HuH-7 (cell line): ENCODE results near the gene GALE.
"Not testable (repeated sequence)": the region's sequence is repeated elsewhere in the genome, so short reads cannot be mapped to it uniquely, and the experiment has no call there.

Source experiments
- DNase-seq: peaks from one replicate; pipeline ENCODE4 v3.0.0; 2011; ENCODE audit warnings: low spot score

Gene GALE

DNA sequence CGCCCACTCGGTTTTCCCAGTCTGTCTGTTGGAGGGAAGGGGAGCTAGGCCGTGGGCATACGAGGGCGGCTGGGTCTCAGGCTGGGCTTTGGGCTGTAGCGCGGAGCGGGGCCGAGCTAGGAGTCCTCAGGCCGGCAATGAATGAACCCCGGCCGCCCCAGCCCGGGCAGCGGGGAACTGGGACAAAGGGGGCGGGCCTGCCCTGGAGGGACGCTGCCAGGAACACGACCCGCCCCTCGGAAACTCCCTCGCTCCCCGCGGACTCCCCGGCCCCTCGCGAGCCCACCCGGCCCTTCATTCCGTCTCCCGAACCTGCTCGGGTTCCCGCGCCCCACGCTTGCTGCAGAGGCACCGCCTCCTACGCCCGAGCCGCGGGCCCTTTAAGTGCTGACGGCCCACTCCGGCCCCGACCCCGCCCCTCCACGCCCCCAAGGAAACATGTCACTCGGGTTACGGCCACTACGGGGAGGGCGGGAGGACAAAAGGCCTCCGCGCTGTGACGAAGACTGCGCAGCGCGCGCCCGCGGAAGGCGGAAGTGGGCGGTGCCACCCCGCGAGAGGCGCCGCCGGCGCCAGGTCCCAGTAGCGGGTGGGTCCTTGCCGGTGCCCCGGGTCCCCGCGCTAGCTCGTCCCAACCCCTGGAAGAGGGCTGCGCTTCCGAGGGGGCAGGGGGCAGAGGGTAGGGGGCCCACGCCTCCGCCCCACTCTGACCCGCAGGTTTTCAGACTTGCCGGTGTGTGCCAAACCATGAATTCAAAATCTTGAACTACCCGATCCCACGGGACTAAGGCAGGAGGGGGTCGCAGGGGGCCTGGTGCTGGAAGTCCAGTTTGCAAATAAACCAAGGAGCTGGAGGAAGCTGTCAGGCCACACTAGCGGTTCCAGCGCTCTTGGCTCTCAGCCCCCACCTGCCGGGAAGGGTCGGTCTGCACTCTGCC, at the start of gene GALE:
TSS of gene GALE (minus strand) at position 355 of the 938 bp plus-strand sequence. CDS start 1,747 bp downstream, outside the sequence.
- peak; percentile 97 for DNase-seq

DNA sequence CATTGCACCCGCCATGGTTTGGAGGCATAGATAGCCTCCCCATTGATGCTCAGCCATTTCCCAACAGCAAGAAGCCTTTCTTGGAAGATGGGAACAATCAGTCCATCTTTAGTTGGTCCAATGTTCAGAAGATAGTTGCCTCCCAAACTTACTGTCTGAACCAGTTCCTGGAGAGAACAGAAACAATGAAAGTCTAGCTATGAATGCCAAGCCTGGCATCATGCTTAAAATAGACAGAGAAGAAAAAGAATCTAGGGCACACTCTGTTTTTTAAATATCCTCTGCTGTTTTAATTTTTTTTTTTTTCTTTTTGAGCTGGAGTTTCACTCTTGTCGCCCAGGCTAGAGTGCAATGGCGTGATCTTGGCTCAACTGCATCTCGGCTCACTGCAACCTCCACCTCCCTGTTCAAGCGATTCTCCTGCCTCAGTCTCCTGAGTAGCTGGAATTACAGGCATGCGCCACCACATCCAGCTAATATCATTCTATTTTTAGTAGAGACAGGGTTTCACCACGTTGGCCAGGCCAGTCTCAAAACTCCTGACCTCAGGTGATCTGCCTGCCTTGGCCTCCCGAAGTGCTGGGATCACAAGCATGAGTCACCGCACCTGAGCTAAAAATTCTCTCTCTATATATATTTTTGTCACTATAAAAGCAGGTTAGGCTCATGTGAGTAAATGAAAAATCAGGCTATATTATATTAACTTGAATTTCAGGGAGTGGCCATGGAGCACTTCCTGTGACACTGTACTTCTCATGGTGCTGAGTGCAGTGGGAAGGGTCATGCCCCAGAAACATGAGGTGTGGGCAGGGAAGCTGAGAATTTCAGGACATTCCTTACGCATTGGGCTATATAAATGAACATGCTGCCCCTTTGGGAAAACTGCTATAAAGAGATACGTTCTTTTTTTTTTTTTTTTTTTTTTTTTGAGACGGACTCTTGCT, 48.4 kb upstream of the GALE start:
- DNase-seq: no peak

DNA sequence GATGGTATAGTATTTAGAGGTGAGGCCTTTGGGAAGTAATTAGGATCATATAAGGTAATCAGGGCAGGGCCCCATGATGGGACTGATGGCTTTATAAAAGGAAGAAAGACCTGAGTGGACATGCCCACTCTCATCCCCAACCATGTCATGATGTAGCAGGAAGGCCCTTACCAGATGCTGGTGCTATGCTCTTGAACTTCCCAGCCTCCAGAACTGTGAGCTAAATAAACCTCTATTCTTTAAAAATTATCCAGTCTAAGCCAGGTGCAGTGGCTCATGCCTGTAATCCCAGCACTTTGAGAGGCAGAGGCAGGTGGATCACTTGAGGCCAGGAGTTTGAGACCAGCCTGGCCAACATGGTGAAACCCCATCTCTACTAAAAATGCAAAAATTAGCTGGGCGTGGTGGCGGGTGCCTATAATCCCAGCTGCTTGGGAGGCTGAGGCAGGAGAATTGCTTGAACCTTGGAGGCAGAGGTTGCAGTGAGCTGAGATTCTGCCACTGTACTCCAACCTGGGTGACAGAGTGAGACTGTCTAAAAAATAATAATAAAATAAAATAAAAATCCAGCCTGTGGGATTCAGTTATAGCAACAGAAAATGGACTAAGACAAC, 47.0 kb upstream of the GALE start:
- not testable (repeated sequence) for DNase-seq

DNA sequence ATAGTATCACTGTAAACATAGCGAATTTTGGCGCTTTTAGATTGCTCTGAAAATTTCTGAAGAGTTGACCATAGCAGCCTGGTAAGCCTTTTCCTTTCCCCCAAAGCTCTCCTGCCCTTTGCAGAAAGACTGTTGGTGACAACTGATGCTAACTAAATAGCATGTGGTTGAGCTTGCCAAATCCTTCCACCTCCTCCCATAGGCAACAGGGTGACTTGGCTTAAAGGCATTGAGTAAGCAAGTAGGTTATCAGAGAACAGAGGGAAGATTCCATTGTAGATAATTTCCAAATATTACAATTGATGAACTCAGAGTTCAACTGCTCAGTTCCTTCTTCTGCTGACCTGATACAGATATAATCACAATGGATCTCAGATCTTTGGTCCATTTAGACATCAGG, 44.6 kb upstream of the GALE start:
- DNase-seq: no peak

DNA sequence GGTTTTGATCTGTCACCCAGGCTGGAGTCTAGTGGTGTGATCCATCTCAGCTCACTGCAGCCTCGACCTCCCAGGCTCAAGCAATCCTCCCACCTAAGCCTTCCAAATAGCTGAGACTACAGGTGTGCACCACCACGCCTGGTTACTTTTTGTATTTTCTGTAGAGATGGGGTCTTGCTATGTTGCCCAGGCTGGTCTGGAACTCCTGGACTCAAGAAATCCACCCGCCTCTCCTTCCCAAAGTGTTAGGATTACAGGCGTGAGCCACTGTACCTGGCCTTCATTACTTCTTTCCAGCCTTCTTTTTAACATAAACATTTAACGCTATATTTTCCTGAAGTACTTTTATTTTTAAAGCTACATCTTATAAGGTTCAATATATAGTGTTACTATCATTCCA, 43.1 kb upstream of the GALE start:
- no peak for DNase-seq

- peak; percentile 64 for DNase-seq
These were observed 37.9 kb upstream of the GALE start for GRCh38 chr1:23838401-23838866.

- DNase-seq: no peak
These were observed 37.4 kb upstream of the GALE start for GRCh38 chr1:23837908-23838307.

DNA sequence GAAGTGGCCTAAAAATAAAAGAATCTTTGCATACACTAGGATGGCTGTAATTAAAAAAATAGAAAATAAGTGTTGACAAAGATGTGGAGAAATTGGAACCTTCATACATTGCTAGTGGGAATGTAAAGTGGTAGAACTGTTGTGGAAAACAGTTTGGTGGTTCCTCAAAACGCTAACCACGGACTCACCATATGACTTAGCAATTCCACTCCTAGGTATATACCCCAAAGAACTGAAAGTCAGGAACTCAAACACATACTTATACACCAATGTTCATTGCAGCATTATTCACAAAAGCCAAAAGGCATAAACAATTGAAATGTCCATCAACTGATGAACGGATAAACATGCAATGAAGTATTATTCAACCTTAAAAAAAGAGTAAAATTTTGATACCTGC, 35.5 kb upstream of the GALE start:
- DNase-seq: no peak

DNA sequence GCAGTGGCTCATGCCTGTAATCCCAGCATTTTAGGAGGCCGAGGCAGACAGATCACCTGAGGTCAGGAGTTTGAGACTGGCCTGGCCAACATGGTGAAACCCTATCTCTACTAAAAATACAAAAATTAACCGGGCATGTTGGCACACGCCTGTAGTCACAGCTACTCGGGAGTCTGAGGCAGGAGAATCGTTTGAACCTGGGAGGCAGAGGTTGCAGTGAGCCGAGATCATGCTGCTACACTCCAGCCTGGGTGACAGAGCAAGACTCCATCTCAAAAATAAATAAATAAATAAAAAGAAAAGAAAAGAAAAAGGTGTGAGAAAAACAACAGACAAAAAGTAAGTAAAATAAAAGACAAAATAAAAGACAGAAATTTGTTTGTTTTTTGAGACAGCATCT, 33.6 kb upstream of the GALE start:
- not testable (repeated sequence) for DNase-seq

GRCh38 chr1:23827717-23828116, 27.2 kb upstream of the GALE start:
- DNase-seq: no peak

DNA sequence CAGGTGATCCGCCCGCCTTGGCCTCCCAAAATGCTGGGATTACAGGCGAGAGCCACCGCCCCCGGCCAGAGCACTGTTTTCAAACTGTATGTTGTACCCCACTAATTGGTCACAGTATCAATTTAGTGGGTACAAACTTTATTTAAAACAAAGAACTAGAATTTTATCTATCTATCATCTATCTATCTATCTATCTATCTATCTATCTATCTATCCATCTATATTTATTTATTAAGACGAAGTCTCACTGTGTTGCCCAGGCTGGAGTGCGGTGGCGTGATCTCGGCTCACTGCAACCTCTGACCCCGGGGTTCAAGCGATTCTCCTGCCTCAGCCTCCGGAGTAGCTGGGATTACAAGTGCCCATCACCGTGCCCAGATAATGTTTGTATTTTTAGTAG, 26.0 kb upstream of the GALE start:
- not testable (repeated sequence) for DNase-seq

DNA sequence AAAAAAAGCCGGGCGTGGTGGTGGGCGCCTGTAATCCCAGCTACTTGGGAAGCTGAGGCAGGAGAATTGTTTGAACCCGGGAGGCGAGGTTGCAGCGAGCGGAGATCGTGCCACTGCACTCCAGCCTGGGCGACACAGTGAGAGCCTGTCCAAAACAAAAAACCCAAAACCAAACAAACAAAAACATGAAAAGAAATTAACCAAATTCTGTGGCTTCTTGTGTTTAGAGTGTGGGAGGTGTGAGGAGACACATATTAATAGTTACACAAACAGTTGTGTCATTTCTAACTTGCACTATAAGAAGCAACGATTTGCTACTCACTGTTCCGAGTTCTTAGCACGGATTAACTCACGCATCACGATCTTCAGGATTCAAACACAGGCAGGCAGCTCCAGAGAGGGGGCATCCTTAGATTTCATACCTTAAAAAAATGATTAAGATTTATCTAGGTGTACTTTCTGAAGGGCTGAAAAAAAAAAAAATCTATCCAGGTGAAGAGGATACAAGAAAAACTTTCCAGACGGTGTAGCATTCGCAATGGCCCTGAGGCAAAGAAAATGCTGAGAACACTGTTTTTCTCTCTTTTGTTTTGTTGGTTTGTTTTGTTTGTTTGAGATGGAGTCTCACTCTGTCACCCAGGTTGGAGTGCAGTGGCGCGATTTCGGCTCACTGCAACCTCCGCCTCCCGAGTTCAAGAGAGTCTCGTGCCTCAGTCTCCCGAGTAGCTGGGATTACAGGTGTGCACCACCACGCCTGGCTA, 25.4 kb upstream of the GALE start:
- no peak for DNase-seq

GRCh38 chr1:23825076-23825761, 24.7 kb upstream of the GALE start, which contains the start of gene HMGCL:
Gene HMGCL, minus strand, starts transcription at chr1:23825429. Its CDS starts 14 bp downstream, at chr1:23825415.
- DNase-seq: peak; percentile 86

- DNase-seq: no peak
These were observed 24.1 kb upstream of the GALE start for GRCh38 chr1:23824711-23825075.

- no peak for DNase-seq
These were observed 23.2 kb upstream of the GALE start for GRCh38 chr1:23823767-23824166.

DNA sequence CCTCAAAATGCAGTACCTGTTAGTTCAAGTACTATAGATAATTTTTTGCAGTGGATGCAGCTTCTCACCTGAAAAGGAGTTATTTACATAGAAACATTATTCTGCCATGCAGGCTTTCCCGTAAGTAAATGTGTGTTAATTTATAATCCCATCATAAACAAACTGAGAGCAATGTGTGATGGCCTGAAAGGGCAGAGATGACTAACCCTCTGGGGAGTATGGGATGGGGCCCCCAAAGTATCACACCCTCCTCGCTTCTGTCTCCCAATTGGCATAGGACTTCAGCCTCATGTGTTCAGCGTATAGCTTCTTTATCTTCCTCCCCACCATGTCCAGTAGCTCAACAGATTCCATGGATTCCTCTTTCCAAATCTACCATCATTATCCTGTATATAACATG, 17.1 kb upstream of the GALE start:
- no peak for DNase-seq

DNA sequence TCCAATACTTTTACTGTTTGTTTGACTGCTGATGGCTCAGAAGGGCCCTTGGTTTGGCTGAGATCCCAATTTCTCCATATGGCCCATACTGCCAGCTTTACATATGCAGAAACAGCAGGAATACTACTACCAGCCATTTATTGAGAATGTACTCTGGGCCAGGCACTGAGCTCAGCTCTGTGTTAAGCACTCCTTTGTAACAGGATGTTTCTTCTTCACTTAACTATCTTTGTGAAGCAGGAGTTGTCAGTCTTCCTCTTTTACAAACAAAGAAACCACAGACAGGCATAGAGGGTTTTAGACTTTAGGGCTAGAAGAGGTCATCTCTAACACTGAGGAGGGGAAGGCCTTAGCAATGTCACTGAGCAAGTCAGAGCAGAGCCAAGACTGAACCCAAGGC, 16.4 kb upstream of the GALE start:
- no peak for DNase-seq

DNA sequence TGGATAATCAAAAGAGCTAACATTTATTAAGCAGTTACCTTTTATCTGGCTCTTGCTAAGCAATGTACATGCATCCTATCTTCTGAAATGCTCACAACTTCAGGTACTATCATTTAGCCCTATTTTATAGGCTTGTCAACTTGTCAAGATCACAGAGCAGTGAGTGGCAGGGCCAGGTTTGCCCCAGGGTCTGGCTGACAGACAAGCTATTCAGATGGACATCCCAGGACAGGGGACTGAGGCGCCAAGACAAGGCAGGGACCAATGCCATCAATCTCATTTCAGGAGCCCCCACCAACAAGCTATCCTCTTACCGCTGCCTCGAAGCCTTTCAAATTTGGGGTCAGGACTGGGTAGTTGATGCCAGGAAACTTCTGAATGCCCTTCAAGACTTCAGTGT, 15.8 kb upstream of the GALE start:
- no peak for DNase-seq

DNA sequence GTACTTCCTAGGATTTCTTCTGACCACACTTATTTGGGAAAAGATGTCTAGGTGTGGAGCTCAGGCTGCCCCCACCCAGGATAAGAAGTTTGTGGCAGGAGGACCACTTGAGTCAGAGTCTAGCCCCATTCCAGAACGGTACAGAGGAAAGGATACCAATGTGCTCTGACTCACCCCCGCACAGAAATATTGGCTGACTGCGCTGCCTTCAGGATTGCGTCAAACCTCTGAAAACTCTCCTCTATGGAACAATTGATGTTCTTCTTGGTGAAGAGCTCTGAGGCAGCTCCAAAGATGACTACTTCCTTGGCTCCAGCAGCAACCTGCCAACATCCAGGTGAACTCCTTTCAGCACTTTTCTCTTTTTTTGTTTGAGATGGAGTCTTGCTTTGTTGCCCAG, 13.5 kb upstream of the GALE start:
- no peak for DNase-seq

DNA sequence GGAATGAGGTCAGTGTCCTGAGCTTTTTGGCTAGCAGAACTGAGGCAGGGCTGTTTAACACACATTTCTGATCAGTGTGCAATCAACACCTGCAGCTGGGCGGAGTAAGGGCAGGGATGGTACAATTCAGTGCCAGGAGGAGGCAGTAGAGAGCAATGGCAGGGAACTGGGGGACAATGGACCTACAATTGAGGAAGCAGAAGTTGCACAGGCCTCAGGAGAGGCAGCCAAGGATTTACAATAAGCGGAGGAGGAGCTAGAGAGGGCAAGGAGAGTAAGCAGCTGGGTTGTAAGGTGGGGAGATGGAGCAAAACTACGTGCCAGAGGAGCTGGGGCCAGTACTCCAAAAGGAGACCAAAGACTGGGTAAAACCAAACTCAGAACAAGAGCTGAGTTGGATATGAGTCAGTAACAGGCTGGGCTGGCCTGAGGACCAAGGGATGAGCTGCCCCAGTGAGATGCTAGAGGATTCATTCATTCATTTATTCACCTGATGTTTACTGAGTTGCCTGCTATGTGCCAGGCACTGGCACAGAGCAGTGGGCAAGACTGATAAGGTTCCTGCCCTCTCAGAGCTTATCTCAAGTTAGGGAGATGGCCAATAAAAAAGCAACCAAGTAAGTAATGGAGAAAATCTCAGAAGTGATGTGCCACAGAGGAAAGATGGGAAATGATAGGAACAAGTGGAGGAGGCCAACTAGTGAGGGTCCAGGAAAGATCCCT, 10.4 kb upstream of the GALE start:
- DNase-seq: peak; percentile 44
